Measurements from ENCODE around the gene CMC4.

CMC4 gene

GRCh38 chrX:155052738-155053498 is 18.0 kb downstream of the CMC4 start:
- no peaks in the 10 kb centered on the region for H4K20me1 ChIP-seq (ENCODE audit: insufficient read depth, low read length)
- H3K9me3 ChIP-seq (ENCODE audit: low read length), result no peaks in the 10 kb centered on the region
- peaks cover 13% of the 10 kb centered on the region for H3K4me1 ChIP-seq (ENCODE audit: insufficient read depth, low read length, severe bottlenecking)
- H3K4me3 ChIP-seq (ENCODE audit: low read depth, low read length, poor library complexity, severe bottlenecking), result no peak overlapping the region
- H3K4me2 ChIP-seq (ENCODE audit: low read length), result no peak overlapping the region
- H3K27ac ChIP-seq (ENCODE audit: low read depth, low read length, poor library complexity, severe bottlenecking), result no peak overlapping the region
- H3K79me2 ChIP-seq (ENCODE audit: insufficient read depth, low read length), result no peaks in the 10 kb centered on the region
- no peaks in the 10 kb centered on the region for H3K9me2 ChIP-seq (ENCODE audit: low read depth, low read length)
- no peak for TF ChIP-seq EZH2 (IDR thresholded peaks at IDR 0.05; ENCODE audit: borderline replicate concordance, low read length)
- TF ChIP-seq CTCF (IDR thresholded peaks at IDR 0.05; ENCODE audit: low read length), result no peak
- H3K9ac ChIP-seq (ENCODE audit: low read length), result no peak overlapping the region
- H3K27me3 ChIP-seq (ENCODE audit: insufficient read depth, low read length), result no peaks in the 10 kb centered on the region
- H3F3A ChIP-seq (ENCODE audit: insufficient read depth, low read length), result no peaks in the 10 kb centered on the region
- peaks cover 6% of the 10 kb centered on the region; the same call in 1 of the 2 replicates for H3K36me3 ChIP-seq (ENCODE audit: insufficient read depth, low read length)
- H2AFZ ChIP-seq (ENCODE audit: low read length), result no peak overlapping the region

- no peaks in the 10 kb centered on the region for H3K79me2 ChIP-seq (ENCODE audit: insufficient read depth, low read length)
- no peak overlapping the region for H3K4me2 ChIP-seq (ENCODE audit: low read length)
- H3K27me3 ChIP-seq (ENCODE audit: insufficient read depth, low read length), result no peaks in the 10 kb centered on the region
- H2AFZ ChIP-seq (ENCODE audit: low read length), result no peak overlapping the region
- H3K4me1 ChIP-seq (ENCODE audit: insufficient read depth, low read length, severe bottlenecking), result no peaks in the 10 kb centered on the region
- H3K27ac ChIP-seq (ENCODE audit: low read depth, low read length, poor library complexity, severe bottlenecking), result no peak overlapping the region
- no peaks in the 10 kb centered on the region for H4K20me1 ChIP-seq (ENCODE audit: insufficient read depth, low read length)
- no peaks in the 10 kb centered on the region for H3F3A ChIP-seq (ENCODE audit: insufficient read depth, low read length)
- H3K9ac ChIP-seq (ENCODE audit: low read length), result no peak overlapping the region
- peaks cover 6% of the 10 kb centered on the region; the same call in 1 of the 2 replicates for H3K36me3 ChIP-seq (ENCODE audit: insufficient read depth, low read length)
- H3K9me2 ChIP-seq (ENCODE audit: low read depth, low read length), result no peaks in the 10 kb centered on the region
- TF ChIP-seq CTCF (IDR thresholded peaks at IDR 0.05; ENCODE audit: low read length), result peak; percentile 63; the same call in 1 of the 2 replicates
- no peak for TF ChIP-seq EZH2 (IDR thresholded peaks at IDR 0.05; ENCODE audit: borderline replicate concordance, low read length)
- H3K9me3 ChIP-seq (ENCODE audit: low read length), result no peaks in the 10 kb centered on the region
- H3K4me3 ChIP-seq (ENCODE audit: low read depth, low read length, poor library complexity, severe bottlenecking), result no peak overlapping the region
These were observed 21.8 kb downstream of the CMC4 start for GRCh38 chrX:155048977-155049619.

- Histone ChIP-seq H4K20me1 (ENCODE audit: insufficient read depth, low read length) (no peaks in the 10 kb centered on the region), H2AFZ (ENCODE audit: low read length) (no peak overlapping the region), H3K4me1 (ENCODE audit: insufficient read depth, low read length, severe bottlenecking) (no peaks in the 10 kb centered on the region), H3K36me3 (ENCODE audit: insufficient read depth, low read length) (peaks cover 6% of the 10 kb centered on the region; the same call in 1 of the 2 replicates), H3K9me3 (ENCODE audit: low read length) (no peaks in the 10 kb centered on the region), H3K4me2 (ENCODE audit: low read length) (no peak overlapping the region), H3K27me3 (ENCODE audit: insufficient read depth, low read length) (no peaks in the 10 kb centered on the region), H3F3A (ENCODE audit: insufficient read depth, low read length) (no peaks in the 10 kb centered on the region), H3K9ac (ENCODE audit: low read length) (no peak overlapping the region), H3K27ac (ENCODE audit: low read depth, low read length, poor library complexity, severe bottlenecking) (no peak overlapping the region), H3K9me2 (ENCODE audit: low read depth, low read length) (no peaks in the 10 kb centered on the region), H3K4me3 (ENCODE audit: low read depth, low read length, poor library complexity, severe bottlenecking) (no peak overlapping the region), H3K79me2 (ENCODE audit: insufficient read depth, low read length) (no peaks in the 10 kb centered on the region)
- no peak for TF ChIP-seq EZH2 (IDR thresholded peaks at IDR 0.05; ENCODE audit: borderline replicate concordance, low read length)
- TF ChIP-seq CTCF (IDR thresholded peaks at IDR 0.05; ENCODE audit: low read length), result no peak
These were observed 24.0 kb downstream of the CMC4 start for GRCh38 chrX:155046811-155047528.
